Measurements from ENCODE around the gene TMEM154. TPM values are rescaled to one million over a fixed set of nuclear protein-coding genes. Genes with fewer than 3 reads are reported as not detected.

TMEM154 gene
- total RNA-seq: 1 to 10 TPM in 1 of 9 donors, under 1 TPM in 7, not detected in 1; 0.11 to 3.6 (median 0.70) TPM
- polyA plus RNA-seq: under 1 TPM; 0.10 to 0.22 (median 0.16) TPM
- long read RNA-seq, donor 1: 0 reads
- long read RNA-seq, donor 2: 0 reads
- long read RNA-seq, donor 3: 0 reads
- long read RNA-seq, donor 4: 0 reads
- long read RNA-seq, donor 5: 0 reads
- long read RNA-seq, donor 6: 0 reads
- long read RNA-seq, donor 7: 0 reads
- long read RNA-seq, donor 8: 0 reads
- long read RNA-seq, donor 9: 0 reads
- long read RNA-seq, donor 10: 0 reads

- TF ChIP-seq CTCF (IDR thresholded peaks at IDR 0.05): no peak
- no peak for TF ChIP-seq POLR2A (IDR thresholded peaks at IDR 0.05)
- WGBS, 4 donors: 10 to 15% (median 12%) methylated on average over 16 to 32 of the region's 32 CpGs
- Histone ChIP-seq H3K4me1 (replicated peaks in 1 of 2) (no peaks in the 10 kb centered on the region), H3K9me3 (replicated peaks in 1 of 3) (no peaks in the 10 kb centered on the region), H3K27ac (no peak within 1 kb of the TSS), H3K36me3 (replicated peaks in 1 of 2) (no peaks in the 10 kb centered on the region), H3K27me3 (no peaks in the 10 kb centered on the region), H3K4me3 (peak within 1 kb of the TSS in 2 of 4 donors; percentile 27 to 54)
- DNase-seq: peak; percentile 19 to 58 (median 37)
- intact Hi-C loops (cut with DNase I): no loop called here
Measured at GRCh38 chr4:152679414-152680281, at the start of gene TMEM154. TMEM154 (minus strand) TSS chr4:152679997; CDS start chr4:152679933, 64 bp downstream.

GRCh38 chr4:152729466-152729865 is 49.7 kb upstream of the TMEM154 start:
- Histone ChIP-seq H3K27ac (no peak overlapping the region), H3K4me1 (replicated peaks in 1 of 2) (no peaks in the 10 kb centered on the region), H3K4me3 (no peak overlapping the region), H3K36me3 (replicated peaks in 1 of 2) (no peaks in the 10 kb centered on the region), H3K27me3 (no peaks in the 10 kb centered on the region), H3K9me3 (replicated peaks in 1 of 3) (no peaks in the 10 kb centered on the region)
- no peak for TF ChIP-seq POLR2A (IDR thresholded peaks at IDR 0.05)
- intact Hi-C loops (cut with DNase I): no loop called here
- WGBS, 4 donors: 33 to 36% (median 35%) methylated on average over 2 of the region's 2 CpGs
- no peak for DNase-seq

GRCh38 chr4:152728343-152728742 is 48.5 kb upstream of the TMEM154 start:
- Histone ChIP-seq H3K4me1 (replicated peaks in 1 of 2) (no peaks in the 10 kb centered on the region), H3K4me3 (no peak overlapping the region), H3K9me3 (replicated peaks in 1 of 3) (no peaks in the 10 kb centered on the region), H3K27ac (no peak overlapping the region), H3K36me3 (replicated peaks in 1 of 2) (no peaks in the 10 kb centered on the region), H3K27me3 (no peaks in the 10 kb centered on the region)
- no peak for DNase-seq
- WGBS, 4 donors: 84 to 93% (median 89%) methylated on average over 1 of the region's 1 CpG
- intact Hi-C loops (cut with DNase I): no loop called here
- no peak for TF ChIP-seq POLR2A (IDR thresholded peaks at IDR 0.05)
- no peak for TF ChIP-seq CTCF (IDR thresholded peaks at IDR 0.05)

GRCh38 chr4:152727784-152728183 is 48.0 kb upstream of the TMEM154 start:
- H3K36me3 ChIP-seq (replicated peaks in 1 of 2): no peaks in the 10 kb centered on the region
- H3K4me3 ChIP-seq: no peak overlapping the region
- no peaks in the 10 kb centered on the region for H3K27me3 ChIP-seq
- H3K4me1 ChIP-seq (replicated peaks in 1 of 2): no peaks in the 10 kb centered on the region
- no peak for DNase-seq
- WGBS, 4 donors: 42 to 54% (median 49%) methylated on average over 1 of the region's 1 CpG
- H3K9me3 ChIP-seq (replicated peaks in 1 of 3): no peaks in the 10 kb centered on the region
- no peak for TF ChIP-seq POLR2A (IDR thresholded peaks at IDR 0.05)
- no peak for TF ChIP-seq CTCF (IDR thresholded peaks at IDR 0.05)
- H3K27ac ChIP-seq: no peak overlapping the region
- intact Hi-C loops (cut with DNase I): no loop called here
